ENCODE measurements around the gene TCHH.

Gene TCHH

DNA sequence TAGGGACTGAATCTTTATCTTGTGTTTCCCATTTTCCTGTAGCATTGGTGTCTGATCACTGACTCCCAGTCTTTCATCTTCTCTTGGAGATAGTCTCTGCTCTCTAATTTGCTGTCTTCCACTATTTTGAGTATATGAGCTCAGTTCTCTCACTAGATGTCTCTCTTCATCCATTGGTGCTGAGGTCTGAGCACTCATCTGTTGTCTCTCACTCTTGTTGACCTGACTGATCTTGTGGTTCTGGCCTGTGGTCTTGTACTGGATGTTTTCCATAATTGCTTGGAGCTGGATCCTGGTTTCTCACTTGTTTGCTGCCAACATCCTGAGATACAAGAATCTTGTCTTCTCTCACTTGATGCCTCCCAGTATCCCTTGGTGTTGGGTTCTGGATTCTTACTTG lies 53.3 kb downstream of the TCHH start:
- no peak for DNase-seq

Measured in NCI-H748 treated with DMSO at 0.1 percent for 48 hours (cell line).